ENCODE results near the gene PCDH15. TPM values are rescaled to one million over a fixed set of nuclear protein-coding genes. Genes with fewer than 3 reads are reported as not detected.

The PCDH15 gene
- total RNA-seq, 6 donors from 2014 or later: 0.59 to 1.9 (median 1.1) TPM

DNA sequence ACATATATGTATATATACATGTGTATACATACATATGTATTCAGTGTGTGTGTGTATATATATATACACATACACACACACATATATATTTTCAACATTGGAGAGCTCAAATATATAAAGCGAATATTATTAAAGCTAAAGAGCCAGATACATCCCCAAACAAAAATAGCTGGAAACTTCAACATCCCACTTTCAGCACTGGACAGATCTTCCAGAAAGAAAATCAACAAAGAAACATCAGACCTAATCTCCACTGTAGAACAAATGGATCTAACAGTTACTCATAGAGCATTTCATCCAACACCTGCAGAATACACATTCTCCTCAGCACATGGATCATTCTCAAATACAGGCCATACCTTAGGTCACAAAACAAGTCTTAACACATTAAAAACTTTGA, 799.0 kb downstream of the PCDH15 start:
- Histone ChIP-seq H3K27me3 (no peaks in the 10 kb centered on the region), H3K36me3 (no peaks in the 10 kb centered on the region), H3K9me3 (no peaks in the 10 kb centered on the region), H3K27ac (no peak overlapping the region), H3K4me1 (no peaks in the 10 kb centered on the region), H3K4me3 (no peak overlapping the region)
- TF ChIP-seq EP300 (IDR thresholded peaks at IDR 0.05) (no peak), POLR2A (IDR thresholded peaks at IDR 0.05) (no peak), POLR2AphosphoS5 (IDR thresholded peaks at IDR 0.05) (no peak)
- TF ChIP-seq, protein P1, sequence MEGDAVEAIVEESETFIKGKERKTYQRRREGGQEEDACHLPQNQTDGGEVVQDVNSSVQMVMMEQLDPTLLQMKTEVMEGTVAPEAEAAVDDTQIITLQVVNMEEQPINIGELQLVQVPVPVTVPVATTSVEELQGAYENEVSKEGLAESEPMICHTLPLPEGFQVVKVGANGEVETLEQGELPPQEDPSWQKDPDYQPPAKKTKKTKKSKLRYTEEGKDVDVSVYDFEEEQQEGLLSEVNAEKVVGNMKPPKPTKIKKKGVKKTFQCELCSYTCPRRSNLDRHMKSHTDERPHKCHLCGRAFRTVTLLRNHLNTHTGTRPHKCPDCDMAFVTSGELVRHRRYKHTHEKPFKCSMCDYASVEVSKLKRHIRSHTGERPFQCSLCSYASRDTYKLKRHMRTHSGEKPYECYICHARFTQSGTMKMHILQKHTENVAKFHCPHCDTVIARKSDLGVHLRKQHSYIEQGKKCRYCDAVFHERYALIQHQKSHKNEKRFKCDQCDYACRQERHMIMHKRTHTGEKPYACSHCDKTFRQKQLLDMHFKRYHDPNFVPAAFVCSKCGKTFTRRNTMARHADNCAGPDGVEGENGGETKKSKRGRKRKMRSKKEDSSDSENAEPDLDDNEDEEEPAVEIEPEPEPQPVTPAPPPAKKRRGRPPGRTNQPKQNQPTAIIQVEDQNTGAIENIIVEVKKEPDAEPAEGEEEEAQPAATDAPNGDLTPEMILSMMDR (IDR thresholded peaks at IDR 0.05): no peak
- WGBS, 2 donors: 87 to 100% methylated on average over 1 of the region's 1 CpG
- DNase-seq (no peak), ATAC-seq (ENCODE audit: low FRiP score in 2 of 2) (no peak)

- WGBS, 2 donors: 66 to 71% methylated on average over 2 of the region's 2 CpGs
- ATAC-seq (ENCODE audit: low FRiP score in 2 of 2): no peak
Measured at GRCh38 chr10:53997953-53998352, 803.1 kb downstream of the PCDH15 start.

DNA sequence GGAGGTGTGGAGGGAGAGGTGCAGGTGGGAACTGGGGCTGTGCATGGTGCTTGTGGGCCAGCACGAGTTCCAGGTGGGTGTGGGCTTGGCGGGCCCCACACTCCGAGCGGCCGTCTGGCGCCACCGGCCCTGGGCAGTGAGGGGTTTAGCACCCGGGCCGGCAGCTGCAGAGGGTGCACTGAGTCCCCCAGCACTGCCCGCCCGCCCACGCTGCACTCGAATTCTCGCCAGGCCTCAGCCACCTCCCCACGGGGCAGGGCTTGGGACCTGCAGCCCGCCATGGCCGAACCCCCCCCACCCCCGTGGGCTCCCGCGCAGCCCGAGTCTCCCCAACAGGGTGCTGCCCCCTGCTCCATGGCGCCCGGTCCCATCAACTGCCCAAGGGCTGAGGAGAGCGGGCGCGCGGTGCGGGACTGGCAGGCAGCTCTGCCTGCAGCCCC, 810.2 kb downstream of the PCDH15 start:
- Histone ChIP-seq H3K9me3 (peaks cover 0 to 5% (median 0%) of the 10 kb centered on the region in 4 donors), H3K36me3 (no peaks in the 10 kb centered on the region), H3K4me1 (no peaks in the 10 kb centered on the region), H3K4me3 (no peak overlapping the region), H3K27me3 (no peaks in the 10 kb centered on the region), H3K27ac (no peak overlapping the region)
- ATAC-seq (ENCODE audit: low FRiP score in 2 of 2) (no peak), DNase-seq (peak in 1 of 2 donors; percentile 76)
- 88% methylated on average over 15 of the region's 28 CpGs; no CpG with 5 or more reads in 1 of the 2 donors for WGBS, 2 donors
- TF ChIP-seq EP300 (IDR thresholded peaks at IDR 0.05): no peak
- TF ChIP-seq, protein P1 (IDR thresholded peaks at IDR 0.05): no peak
- TF ChIP-seq POLR2A (IDR thresholded peaks at IDR 0.05): no peak
- no peak for TF ChIP-seq POLR2AphosphoS5 (IDR thresholded peaks at IDR 0.05)

More at GRCh38 chr10:53997953-53998352, 803.1 kb downstream of the PCDH15 start:
- H3K4me3 ChIP-seq: no peak overlapping the region
- H3K36me3 ChIP-seq: no peaks in the 10 kb centered on the region
- DNase-seq: no peak
- no peak overlapping the region for H3K27ac ChIP-seq
- H3K27me3 ChIP-seq: no peaks in the 10 kb centered on the region
- H3K4me1 ChIP-seq: no peaks in the 10 kb centered on the region
- TF ChIP-seq, protein P1 (IDR thresholded peaks at IDR 0.05): no peak
- TF ChIP-seq POLR2AphosphoS5 (IDR thresholded peaks at IDR 0.05) (no peak), POLR2A (IDR thresholded peaks at IDR 0.05) (no peak), EP300 (IDR thresholded peaks at IDR 0.05) (no peak)
- no peaks in the 10 kb centered on the region for H3K9me3 ChIP-seq

DNA sequence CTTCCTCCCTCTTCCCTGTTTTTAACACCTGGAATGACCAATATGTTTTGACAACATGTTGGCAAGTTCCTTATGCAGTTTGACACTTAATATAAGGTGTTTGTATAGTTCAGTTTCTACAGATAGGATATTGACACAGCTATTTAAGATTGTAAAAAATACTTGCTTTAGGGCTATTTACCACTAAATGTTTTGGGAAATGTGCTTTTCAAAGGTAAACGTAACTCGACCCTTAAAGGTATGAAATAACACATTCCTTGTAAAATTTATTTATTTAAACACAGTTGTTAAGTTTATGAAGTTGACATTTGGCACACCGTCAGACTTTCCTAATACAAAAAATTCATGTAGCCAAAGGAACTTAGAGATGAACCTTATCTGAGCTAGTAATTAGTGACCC, 817.6 kb downstream of the PCDH15 start:
- Histone ChIP-seq H3K4me3 (no peak overlapping the region), H3K27ac (no peak overlapping the region), H3K36me3 (no peaks in the 10 kb centered on the region), H3K27me3 (no peaks in the 10 kb centered on the region), H3K4me1 (no peaks in the 10 kb centered on the region), H3K9me3 (no peaks in the 10 kb centered on the region)
- TF ChIP-seq, protein P1 (IDR thresholded peaks at IDR 0.05): no peak
- TF ChIP-seq EP300 (IDR thresholded peaks at IDR 0.05) (no peak), POLR2AphosphoS5 (IDR thresholded peaks at IDR 0.05) (no peak)
- DNase-seq (no peak), ATAC-seq (ENCODE audit: low FRiP score in 2 of 2) (no peak)
- WGBS, 2 donors: 42 to 51% methylated on average over 3 of the region's 3 CpGs

DNA sequence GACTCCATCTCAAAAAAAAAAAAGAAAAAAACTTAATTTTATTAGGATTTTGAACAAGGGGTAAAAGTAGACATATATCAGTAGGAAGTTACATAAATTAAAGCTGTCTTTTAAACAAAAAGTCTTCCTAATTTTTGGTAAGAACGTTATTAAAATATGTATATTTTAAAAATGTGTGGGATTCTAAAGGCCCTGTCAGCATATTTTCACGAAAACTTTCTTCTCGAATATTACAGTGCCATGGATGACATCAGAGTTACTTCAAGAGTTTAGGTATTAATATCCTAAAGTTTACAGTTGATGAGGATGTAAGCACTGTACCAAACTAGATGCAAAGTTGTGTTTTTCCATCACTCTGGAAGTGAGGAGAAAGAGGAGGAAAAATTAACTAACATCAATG, 820.8 kb downstream of the PCDH15 start:
- Histone ChIP-seq H3K36me3 (no peaks in the 10 kb centered on the region), H3K4me3 (no peak overlapping the region), H3K4me1 (no peaks in the 10 kb centered on the region), H3K9me3 (no peaks in the 10 kb centered on the region), H3K27ac (no peak overlapping the region), H3K27me3 (no peaks in the 10 kb centered on the region)
- DNase-seq: no peak
- 84 to 90% methylated on average over 3 of the region's 3 CpGs for WGBS, 2 donors
- ATAC-seq (ENCODE audit: low FRiP score in 2 of 2): no peak
- TF ChIP-seq EP300 (IDR thresholded peaks at IDR 0.05): no peak
